HG02973 (cell line): ENCODE measurements around the gene ADCY5.
"Not testable (repeated sequence)": the region's sequence is repeated elsewhere in the genome, so short reads cannot be mapped to it uniquely, and the experiment has no call there.

Experiments used
- ATAC-seq: cut with Tn5 transposase; IDR thresholded peaks from one replicate; pipeline ENCODE4 v1.9.1; 2021; ENCODE audit warnings: moderate library complexity; ENCODE audit not compliant: unreplicated experiment

Gene ADCY5

DNA sequence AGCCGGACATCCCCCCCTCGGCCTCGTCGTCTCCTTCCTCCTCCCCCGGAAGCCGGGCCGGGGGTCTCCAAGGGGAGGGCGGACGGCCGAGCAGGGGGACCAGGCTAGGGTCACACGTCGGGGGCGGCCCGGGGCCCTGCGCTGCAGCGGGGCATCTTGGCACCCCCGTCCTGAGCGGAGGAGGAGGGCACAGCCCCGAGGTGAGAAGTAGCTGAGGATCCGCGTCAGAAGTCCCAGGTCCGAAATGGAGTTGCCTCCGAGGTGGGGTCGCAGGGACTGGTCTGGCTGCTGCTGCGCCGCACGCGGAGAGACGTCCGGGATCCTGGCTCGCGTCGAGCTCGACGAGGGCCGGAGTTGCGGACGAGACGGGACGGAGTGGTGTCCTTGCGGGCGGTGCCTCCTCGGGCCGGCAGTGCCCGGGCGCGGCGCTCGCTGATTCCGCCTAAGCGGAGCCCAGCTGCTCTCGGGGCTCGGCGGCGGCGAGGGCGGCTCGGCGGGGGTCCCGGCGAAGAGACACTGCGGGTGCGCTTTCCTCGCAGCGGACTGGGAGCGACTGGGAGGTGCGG is at the start of gene ADCY5:
TSS of gene ADCY5 (minus strand) at position 555 of the 566 bp plus-strand sequence. CDS start at position 10, 545 bp downstream.
- no peak for ATAC-seq

- ATAC-seq = no peak
Observed at GRCh38 chr3:123493912-123494311, 45.0 kb upstream of the ADCY5 start.

DNA sequence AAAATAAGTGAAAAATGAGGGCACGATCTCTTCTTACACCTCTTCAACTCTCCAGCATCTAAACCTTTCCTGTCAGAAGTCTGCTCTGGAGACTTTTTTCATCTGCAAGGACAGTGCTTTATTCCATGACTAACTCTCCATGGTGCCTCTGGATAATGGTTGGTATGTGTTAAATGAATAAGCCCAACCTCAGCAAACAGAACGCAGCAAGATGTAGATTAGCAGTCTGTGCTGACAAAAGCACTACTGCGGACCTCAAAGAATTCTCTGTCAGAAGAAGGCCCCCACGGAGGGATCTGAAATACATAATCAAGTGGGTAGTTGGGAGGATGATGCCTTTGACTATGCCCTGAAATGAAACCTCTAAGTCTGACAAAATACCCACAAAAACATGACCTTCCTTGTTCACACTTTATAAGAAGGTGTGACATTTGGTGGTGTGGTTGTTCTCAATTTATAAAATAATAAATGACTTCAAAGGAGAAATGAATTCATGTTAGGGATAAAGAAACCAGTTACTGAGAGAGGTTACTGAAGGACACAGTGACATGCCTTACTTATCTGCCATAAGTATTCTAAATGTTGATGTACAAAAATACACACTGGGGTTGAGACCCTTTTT is 43.2 kb upstream of the ADCY5 start:
- no peak for ATAC-seq

- ATAC-seq = no peak
Observed at GRCh38 chr3:123489400-123490004, 40.6 kb upstream of the ADCY5 start.

GRCh38 chr3:123488645-123489347 is 39.9 kb upstream of the ADCY5 start:
- no peak for ATAC-seq

- not testable (repeated sequence) for ATAC-seq
Observed at GRCh38 chr3:123487063-123487462, 38.2 kb upstream of the ADCY5 start.

DNA sequence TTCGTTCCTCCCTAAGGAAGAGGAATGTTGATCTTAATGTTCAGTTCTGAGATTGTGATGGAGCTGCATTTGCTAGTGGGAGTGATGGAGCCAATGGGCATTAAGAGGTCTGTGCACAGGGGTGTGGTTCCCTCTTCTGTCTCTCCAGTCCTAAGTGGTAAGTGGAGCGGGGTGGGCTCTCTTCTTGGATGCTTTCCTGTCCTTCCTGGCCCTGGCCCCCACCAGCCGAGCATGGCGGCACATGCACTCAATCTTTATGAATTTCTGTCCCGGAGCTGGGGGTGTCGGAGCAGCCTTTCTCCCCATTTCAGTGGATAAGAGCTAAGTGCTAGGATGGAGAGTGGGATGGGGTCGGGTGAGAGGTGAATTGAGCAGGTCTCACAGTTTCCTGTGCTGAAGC is 37.6 kb upstream of the ADCY5 start:
- ATAC-seq = no peak

GRCh38 chr3:123485551-123485950 is 36.7 kb upstream of the ADCY5 start:
- ATAC-seq = no peak

- no peak for ATAC-seq
Observed at GRCh38 chr3:123483146-123483545, 34.3 kb upstream of the ADCY5 start.

GRCh38 chr3:123481722-123482457 is 33.0 kb upstream of the ADCY5 start:
- ATAC-seq = no peak

GRCh38 chr3:123481071-123481470 is 32.2 kb upstream of the ADCY5 start:
- ATAC-seq = no peak

- no peak for ATAC-seq
Observed at GRCh38 chr3:123480428-123480827, 31.5 kb upstream of the ADCY5 start.

GRCh38 chr3:123479891-123480290 is 31.0 kb upstream of the ADCY5 start:
- ATAC-seq = no peak

DNA sequence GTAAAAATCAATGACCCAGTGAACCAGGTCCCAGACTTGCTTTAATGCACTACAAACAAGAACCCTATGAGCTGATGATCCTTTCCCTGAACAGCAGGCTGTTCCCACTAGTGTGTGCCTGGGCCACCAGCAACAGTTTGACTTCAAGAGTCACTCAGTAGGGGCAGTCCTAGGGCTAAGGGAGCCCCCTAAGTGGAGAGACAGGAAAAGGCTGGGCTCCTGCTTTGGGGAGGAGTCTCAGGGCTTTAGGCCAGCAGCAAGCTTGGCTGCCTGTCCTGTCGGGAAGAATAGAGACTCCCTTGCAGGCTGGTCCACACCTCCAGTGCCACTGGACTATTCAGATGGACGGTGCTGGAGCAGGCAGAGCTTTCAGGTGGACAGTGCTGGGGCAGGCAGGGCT is 29.4 kb upstream of the ADCY5 start:
- ATAC-seq = no peak

DNA sequence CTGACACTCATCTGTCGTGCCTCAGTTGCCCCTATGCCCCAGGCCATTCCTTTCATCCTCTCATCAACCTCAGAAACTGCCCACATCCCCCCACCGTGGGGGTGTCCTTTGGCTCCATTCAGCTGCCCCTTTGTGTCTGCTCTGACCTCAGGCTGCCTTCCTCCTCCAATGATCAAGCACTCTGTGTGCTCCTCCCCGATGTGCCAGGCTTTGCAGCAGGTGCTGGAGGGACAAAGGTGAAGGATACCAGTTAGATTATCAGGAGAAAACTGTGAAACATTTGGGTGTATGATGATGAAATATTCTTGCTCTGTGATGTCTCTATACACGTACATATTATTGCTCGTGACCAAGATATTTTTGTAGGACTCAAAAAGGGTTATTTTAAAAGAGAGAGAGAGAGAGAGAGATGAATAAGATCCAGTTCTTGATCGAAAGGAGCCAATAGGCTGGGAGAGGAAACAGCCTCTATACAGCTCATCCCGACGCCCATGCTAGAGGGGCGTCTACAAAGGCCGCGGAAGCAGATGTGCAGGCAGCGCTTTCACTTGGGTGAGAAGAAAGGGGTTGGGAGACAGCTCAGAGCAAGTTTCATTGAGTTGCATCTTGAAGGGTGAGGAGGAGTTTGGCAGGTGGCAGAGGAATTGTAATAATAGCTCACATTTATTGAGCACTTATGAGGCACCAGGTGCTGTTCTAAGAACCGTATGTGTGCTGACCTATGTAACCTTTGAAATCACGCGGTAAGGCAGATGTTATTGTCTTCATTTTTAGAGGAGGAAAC is 28.3 kb upstream of the ADCY5 start:
- ATAC-seq = no peak

- ATAC-seq = no peak
Observed at GRCh38 chr3:123475786-123476185, 26.9 kb upstream of the ADCY5 start.

DNA sequence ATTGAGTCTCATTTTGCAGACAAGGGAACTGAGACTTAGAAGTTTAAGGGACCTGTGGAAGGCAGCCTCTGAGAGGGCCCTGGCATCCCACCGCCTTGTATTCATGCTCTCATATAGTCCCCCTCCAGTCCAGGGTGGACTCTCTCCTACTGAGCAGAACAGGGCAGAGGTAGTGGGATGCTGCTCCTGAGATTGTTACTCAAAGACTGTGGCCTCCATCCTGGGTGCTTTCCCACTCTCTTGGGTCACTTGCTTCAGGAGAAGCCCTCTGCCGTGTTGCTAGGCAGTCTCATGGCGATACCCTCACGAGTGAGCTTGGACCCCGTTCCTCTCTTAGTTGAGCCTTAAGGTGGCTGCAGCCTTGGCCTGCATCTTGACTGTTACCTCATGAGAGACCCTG is 22.2 kb upstream of the ADCY5 start:
- no peak for ATAC-seq

GRCh38 chr3:123469323-123469995 is 20.6 kb upstream of the ADCY5 start:
- ATAC-seq = no peak

DNA sequence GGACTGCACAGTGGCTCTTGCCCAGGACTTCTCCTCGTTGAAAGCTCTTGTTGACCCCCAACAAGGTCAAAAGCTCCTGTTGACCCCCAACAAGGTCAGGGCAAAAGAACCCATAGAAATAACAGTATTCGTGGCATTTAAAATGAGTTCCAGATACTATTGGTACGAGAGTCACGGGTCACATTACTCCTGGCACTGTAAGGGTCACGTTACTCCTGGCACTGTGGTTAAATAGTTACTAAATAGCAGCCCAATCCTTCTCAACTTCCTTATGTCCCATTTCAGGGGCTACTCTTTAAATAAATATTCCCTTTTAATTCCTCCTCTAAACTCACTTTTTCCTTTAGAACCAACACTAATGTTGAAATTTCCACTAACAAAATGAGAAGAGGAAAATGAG is 18.2 kb upstream of the ADCY5 start:
- no peak for ATAC-seq

DNA sequence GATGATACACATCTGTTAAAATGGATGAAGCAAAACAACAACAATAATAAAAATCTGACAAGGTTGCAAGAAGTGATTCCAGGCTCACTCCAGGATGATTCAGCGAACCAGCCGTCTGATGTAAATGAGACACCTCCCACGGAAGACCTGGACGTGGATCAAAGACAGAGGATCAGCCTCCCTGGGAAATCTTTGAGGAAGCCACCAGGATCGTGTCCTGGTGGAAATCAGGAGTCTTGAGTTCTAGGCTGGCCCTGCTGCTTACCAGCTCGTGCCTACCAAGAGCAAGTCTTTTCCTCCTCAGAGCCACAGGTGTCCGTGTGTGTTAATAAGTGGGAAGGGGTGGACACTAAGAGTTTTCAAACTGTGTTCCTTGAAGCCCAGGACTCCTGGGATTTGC is 15.3 kb upstream of the ADCY5 start:
- no peak for ATAC-seq
